GM19043 (cell line): ENCODE measurements around the gene KRTAP9-9.
"Not testable (repeated sequence)": the region's sequence is repeated elsewhere in the genome, so short reads cannot be mapped to it uniquely, and the experiment has no call there.

Source experiments
- ATAC-seq: cut with Tn5 transposase; IDR thresholded peaks from one replicate; pipeline ENCODE4 v1.9.1; 2021; ENCODE audit warnings: low read depth; ENCODE audit not compliant: unreplicated experiment

The KRTAP9-9 gene

DNA sequence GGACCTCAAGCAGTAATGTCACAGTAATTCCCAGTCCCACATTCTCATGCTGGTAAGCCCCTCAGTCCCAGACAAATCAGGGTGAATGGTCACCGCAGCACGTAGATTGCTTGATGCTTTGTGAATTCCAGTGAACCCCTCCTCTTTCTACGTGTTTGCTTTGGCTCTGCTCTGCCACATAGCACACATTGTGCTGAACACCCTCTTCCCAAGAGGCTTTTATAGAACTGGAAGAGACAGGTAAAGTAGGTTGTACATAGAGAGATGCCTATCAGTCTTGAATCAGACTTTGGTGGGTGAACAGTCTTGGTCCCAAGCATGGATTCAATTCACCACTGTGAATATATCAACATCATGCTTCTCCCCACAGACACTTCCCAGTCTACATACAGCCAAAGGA is 9.4 kb downstream of the KRTAP9-9 start:
- ATAC-seq: no peak

DNA sequence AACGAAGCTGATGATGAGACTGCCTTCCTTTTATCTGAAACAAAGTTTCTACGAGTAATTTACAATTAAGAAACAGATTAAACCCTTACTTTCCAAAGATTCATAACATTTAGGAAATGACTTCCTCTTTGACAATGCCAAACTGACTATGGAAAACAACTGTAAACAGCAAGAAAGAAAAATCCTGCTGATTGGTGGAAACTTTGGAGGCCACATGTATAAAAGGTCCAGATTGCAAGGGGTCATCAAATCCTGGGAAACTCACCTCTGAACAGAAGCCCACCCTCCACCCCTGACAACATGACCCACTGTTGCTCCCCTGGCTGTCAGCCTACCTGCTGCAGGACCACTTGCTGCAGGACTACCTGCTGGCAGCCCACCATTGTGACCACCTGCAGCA is 9.9 kb downstream of the KRTAP9-9 start, which contains the start of gene KRTAP9-6:
KRTAP9-6 (plus strand) TSS at position 301 of the 400 bp plus-strand sequence; CDS start at position 301, 0 bp downstream.
- ATAC-seq: no peak

DNA sequence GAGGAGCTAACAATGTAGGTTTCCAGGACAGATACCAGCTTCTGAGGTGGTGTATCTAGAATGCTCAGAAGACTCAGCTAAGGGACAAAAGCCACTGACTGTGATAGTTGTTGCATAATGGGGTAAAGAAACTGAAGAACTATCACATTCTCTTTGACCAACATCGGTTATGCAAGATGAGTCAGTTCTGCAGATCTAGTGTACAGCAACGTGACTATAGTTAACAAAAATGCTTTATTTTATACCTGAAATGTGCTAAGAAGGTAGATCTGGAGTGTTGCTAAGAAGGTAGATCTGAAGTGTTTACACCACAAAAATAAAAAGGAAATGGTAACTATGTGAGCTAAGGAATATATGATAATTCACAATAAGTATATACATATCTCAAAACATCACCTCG is 12.5 kb downstream of the KRTAP9-9 start:
- ATAC-seq: no peak

DNA sequence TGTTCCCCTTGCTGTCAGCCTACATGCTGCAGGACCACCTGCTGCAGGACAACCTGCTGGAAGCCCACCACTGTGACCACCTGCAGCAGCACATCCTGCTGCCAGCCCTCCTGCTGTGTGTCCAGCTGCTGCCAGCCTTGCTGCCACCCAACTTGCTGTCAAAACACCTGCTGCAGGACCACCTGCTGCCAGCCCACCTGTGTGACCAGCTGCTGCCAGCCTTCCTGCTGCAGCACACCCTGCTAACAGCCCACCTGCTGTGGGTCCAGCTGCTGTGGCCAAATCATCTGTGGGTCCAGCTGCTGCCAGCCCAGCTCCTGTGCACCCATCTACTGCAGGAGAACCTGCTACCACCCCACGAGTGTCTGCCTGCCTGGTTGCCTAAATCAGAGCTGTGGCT is 16.1 kb downstream of the KRTAP9-9 start:
- ATAC-seq: not testable (repeated sequence)

DNA sequence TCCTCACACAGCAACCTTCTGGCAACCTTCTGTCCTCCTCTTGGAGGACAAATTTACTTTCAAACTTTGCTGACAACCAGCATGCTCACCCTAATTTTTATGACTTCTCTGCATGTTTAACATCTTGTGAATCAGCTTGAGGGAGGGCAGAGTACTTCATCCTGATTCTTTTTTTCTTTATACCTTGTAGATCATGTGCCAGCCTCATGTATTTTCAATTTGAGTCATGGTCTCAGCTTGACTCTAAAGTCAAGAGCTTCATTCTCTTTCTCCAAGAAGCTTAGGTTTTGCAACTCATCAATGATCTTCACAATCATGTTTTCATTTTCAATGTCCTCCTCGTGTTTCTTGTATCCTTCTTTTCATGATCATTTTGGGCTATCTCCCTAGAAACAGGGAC is 16.7 kb downstream of the KRTAP9-9 start:
- no peak for ATAC-seq

DNA sequence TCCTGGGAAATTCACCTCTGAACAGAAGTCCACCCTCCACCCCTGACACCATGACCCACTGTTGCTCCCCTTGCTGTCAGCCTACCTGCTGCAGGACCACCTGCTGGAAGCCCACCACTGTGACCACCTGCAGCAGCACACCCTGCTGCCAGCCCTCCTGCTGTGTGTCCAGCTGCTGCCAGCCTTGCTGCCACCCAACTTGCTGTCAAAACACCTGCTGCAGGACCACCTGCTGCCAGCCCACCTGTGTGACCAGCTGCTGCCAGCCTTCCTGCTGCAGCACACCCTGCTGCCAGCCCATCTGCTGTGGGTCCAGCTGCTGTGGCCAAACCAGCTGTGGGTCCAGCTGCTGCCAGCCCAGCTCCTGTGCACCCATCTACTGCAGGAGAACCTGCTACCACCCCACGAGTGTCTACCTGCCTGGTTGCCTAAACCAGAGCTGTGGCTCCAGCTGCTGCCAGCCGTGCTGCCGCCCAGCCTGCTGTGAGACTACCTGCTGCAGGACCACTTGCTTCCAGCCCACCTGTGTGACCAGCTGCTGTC is 20.5 kb downstream of the KRTAP9-9 start, which contains the start of gene KRTAP9-7:
KRTAP9-7 (plus strand) TSS at position 51 of the 543 bp plus-strand sequence; CDS start at position 51, 0 bp downstream.
- ATAC-seq: not testable (repeated sequence)

DNA sequence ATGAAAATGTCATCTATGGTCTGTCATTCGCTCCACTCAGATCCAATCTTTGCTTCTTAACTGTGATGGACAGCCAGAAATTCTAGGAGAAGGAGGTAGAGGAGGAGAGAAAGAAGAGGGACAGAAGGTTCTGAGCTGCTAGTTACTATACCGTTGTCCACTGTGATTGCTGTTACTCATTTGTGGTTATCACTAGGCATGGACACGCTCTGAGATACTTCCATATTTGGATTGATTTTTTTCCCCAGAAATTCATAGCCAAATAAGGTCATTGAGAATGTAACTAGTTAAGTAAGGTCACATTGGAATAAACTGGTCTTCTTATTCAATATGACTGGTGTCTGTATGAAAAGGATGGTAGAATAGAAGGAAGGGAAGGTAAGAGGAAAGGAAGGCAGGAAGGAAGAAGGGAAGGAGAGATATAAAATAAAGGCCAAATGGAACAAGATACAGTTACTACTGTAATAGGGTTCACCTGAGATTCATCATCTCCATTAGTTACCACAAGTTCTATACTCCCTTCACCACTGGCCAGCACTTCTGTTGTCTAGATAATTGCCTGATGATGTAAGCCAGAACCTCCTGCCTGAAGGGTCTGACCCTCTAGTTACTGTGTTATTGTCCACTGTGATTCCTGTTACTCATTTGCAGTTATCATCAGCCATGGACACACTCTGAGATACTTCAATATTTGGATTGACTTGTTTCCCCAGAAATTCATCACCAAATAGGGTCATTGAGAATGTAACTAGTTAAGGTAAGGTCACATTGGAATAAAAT is 23.2 kb downstream of the KRTAP9-9 start:
- ATAC-seq: no peak

DNA sequence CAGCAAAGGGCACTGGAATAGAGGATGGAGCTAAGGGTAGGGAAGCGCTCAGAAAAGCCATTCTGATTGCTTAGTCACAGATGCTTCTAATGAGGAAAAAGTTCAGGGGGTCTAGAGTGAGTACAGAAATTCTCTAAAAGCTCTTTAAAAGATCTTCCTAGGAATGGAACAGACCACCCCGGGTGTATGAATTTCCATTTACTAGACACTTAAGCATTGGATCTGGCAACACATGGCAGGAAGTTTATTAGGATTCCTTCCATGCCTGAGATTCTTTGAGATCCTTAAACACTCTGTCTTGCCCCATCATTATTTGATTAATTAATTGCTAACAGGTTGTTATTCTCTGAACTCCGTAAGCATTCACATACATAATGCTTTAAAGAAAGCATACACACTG is 28.9 kb downstream of the KRTAP9-9 start:
- no peak for ATAC-seq

DNA sequence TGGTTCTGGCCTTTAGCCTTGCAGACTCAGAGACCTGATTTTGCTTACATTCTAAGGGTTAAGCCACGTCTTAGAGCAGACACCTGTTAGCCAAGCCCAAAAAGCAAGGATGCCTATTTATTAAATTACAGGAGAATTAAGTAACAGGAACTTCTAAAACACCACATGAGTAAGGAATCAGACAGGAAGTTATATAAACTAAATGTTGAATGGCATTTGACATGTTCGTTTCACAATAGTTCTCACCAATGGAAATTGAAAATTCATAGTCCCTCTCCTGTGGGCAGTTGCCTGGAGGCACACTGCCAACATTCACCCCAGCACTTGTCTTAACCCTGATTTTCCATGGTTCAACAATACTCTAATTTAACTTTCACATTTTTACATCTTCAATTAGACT is 29.4 kb downstream of the KRTAP9-9 start:
- no peak for ATAC-seq

DNA sequence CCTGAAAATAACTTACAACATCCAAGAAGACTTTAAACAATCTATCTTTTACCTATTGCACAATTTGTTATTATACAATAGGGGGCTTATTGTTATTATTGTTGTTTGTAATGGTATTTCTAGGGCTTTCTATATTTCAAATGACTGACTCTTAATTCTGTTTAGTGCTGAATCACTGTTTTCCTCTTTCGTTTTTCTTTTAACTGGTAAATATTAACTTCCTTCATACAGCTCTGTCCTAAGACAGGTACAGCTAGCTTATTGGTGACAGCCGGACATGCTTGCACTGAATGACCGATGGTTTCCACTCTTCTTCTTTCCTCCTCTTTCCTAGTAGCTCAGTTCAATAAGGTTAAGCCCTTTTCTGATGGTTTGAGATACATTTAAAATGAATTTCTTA is 31.9 kb downstream of the KRTAP9-9 start:
- no peak for ATAC-seq

DNA sequence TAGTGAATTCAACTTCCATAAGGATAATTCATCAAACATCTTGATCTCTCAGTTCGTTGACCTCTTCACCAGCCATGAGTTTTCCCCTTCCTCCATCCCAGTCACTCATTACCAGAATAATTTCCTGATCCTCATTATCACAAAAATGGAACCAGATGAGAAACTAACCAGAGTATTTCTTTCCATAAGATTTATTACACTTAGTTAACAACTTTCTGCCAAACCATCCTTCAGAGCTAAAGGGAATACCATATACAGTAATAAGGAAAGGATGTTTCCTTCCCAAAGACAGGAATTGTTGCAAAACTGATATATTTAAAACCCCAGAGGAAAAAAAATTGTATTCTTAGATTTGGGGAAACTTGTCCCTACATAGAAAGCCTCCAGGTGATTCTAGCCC is 38.8 kb downstream of the KRTAP9-9 start:
- no peak for ATAC-seq

DNA sequence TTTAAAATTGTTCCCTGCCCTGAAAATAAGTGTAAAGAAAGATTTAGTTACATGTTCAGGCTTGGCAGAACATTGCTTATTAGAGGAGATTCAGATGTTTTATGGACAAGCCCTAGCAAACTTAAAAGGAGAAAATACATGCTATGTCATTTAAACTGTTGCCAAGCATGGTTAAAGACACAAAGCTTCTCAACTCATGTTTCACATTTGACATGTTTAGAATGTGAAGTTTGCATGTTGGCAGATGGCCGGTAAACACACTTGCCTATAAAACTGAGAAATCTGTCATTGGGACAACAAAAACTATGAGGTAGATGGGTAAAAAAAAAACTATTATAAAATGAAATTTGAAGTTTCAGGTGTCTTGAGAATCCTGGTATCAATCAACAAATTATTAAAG is 41.7 kb downstream of the KRTAP9-9 start:
- no peak for ATAC-seq

DNA sequence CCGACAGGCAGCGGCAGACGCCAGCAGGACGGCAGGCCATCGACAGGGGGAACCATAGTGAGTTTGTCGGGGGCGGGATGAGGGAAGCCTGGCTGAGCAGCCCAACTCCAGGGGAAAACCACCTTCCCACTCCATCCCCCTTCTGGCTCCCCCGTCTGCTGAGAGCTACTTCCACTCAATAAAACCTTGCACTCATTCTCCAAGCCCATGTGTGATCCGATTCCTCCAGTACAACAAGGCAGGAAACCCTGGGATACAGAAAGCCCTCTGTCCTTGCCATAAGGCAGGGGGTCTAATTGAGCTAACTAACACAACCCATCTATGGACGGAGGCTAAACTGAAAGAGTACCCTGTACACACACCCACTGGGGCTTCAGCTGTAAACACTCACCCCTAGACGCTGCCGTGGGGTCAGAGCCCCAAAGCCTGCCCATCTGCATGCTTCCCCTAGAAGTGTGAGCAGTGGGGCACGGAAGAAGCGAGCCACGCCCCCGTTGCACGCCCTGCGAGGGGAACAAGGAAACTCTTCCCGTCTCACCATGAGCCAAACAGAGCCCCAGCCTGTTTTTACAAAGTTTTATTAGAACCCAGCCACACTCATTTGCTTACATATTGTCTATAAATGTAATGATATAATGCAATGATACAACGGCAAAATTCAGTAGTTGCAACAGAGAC is 43.4 kb downstream of the KRTAP9-9 start:
- no peak for ATAC-seq

DNA sequence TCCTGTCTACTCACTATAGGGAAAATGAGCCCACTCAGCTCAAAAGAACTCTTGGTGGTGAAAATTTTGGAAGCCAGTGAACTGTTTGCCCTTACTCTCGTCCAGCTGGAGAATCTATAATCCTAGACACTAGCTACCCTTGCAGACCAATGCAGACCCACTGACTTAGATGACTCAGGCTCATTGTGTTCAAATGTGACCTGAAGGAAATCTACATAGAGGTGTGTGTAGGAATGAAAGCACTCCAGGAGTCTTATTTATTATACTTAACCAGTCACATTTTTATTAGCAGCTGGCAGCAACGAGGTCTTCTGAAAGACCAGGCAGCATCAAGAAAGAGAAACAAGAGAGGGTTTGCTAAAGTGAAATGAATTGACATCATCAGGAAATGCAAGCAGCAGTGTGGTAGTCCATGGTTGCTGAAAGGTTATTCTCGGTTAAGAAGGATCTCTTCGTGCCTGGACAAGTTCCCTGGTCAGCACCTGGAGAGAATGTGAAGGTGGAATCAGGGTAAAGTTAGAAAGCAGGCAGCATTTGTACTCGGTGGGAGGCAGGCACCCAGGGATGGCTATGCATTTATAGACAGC is 46.1 kb downstream of the KRTAP9-9 start:
- no peak for ATAC-seq

DNA sequence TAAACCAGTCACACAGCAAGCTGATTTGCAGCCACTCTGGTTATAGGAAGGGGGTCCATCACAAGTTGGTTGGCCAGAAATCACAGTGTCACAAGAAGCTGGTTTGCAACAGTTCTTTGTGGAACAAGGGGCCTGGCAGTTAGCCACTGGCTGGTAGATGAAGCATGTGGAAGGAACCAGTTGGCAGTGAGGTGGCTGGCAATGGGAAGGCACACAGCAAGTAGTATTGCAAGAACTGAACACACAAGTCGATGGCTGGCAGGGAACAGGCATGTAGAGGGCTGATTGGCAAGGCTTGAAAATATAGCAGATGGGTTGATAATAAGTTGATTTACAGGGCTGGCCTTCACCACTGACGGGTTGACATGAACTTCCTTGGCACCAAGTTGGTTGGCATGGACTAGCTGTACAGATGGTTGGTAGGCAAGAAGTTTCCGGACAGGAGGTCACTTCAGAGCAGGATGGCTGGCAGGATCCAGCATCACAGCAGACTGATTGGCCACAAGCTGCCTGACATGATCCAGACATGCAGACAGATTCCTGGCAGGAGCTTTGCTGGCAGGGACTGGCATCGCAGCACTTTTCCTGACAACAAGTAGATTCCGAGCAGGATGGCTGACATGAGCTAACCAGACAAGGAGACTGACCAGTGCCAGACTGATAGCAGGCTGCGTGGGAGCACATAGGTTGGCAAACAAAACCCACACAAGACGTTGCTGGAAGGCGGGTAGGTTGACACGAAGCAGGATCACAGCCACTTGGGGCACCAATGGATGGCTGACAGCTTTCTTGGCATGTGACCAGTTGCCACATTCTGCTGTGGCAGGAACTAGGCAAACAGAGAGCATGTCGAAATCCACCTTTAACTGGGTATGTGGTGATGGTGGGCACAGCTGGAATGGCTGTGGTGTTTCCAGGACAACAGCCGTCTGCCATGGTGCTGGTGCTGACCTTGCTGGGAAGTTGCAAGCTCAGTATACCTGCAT is 47.0 kb downstream of the KRTAP9-9 start, which contains the start of gene KRTAP29-1:
KRTAP29-1 (minus strand) TSS at position 936 of the 986 bp plus-strand sequence; CDS start at position 936, 0 bp downstream.
- no peak for ATAC-seq

DNA sequence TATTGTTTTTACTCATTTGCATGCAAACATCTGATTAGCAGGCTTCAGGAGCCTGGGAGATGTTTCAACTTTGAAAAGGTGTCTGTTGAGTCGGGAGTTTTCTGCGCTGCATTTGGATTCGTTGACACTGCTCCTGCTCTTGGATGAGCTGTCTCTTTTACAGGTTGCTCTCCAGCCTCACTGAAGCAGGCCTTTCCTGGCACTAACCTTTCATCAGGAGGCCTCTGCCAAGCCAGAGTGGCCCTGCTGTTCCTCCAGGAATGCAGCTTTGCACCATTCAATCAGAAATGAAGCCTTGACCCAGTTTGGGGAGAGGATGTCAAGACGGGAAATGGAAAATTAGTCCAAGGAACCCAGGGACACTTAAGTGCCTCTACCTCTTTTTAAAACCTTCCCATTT is 47.8 kb downstream of the KRTAP9-9 start:
- ATAC-seq: no peak

DNA sequence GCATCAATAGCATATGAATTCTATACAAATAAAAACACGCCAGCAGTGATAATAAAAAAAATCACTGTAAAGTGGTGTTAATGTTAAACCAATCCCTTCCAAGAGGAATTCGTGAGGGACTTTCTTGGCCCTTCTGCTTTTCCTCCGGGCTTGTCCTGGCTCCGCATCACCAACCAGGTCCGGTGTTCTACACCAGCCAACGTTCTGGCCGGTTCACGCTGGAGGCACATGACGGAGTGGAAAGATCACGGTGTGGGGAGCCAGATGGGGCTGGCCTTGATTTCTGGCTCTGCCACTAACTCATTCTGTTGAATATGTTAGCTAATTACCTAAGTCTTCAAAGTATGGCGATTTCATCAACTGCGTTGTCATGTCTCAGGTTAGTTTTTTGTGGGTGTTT is 48.9 kb downstream of the KRTAP9-9 start:
- ATAC-seq: no peak
